ENCODE measurements around the gene ZBTB32. TPM values are rescaled to one million over a fixed set of nuclear protein-coding genes. Genes with fewer than 3 reads are reported as not detected.
A peak's percentile ranks its signal among the peaks of the same experiment; 100 is the strongest.

Gene ZBTB32
- total RNA-seq, 1 experiment from 2014 or later, result not detected

- Histone ChIP-seq H4K20me1 (ENCODE audit: insufficient read depth) (no peaks in the 10 kb centered on the region), H3K4me3 (no peak overlapping the region), H3K36me3 (ENCODE audit: low read depth) (no peaks in the 10 kb centered on the region), H3K9me2 (ENCODE audit: insufficient read depth) (no peaks in the 10 kb centered on the region), H3K4me2 (no peak overlapping the region), H2AFZ (no peak overlapping the region), H3K27ac (no peak overlapping the region), H3K4me1 (replicated peaks; ENCODE audit: insufficient read depth) (0 out of 2 replicates have a peak, but pooled peaks cover 5% of the 10 kb centered on the region), H3F3A (ENCODE audit: insufficient read depth, low read depth) (peaks cover 16% of the 10 kb centered on the region; the same call in 1 of the 2 replicates), H3K27me3 (ENCODE audit: insufficient read depth, low read depth) (no peaks in the 10 kb centered on the region), H3K9me3 (ENCODE audit: insufficient read depth, low read depth) (no peaks in the 10 kb centered on the region), H3K79me2 (ENCODE audit: low read depth) (no peaks in the 10 kb centered on the region)
- DNase-seq, result no peak
- TF ChIP-seq CTCF (conservative IDR thresholded peaks at IDR 0.05), result no peak
- no peak for TF ChIP-seq EZH2 (IDR thresholded peaks at IDR 0.05; ENCODE audit: low read depth)
- intact Hi-C loops (cut with micrococcal nuclease; ENCODE audit: unreplicated experiment), result no loop called here
- ChIA-PET POLR2A (ENCODE audit: unreplicated experiment) (no interaction called here), CTCF (no interaction called here)
- no TSS peak for BruUV-seq (replicated peaks)
Observed at GRCh38 chr19:35738887-35739229, 34.5 kb downstream of the ZBTB32 start.

GRCh38 chr19:35739275-35740107, 35.1 kb downstream of the ZBTB32 start:
- peaks cover 19% of the 10 kb centered on the region; the same call in 1 of the 2 replicates for H3F3A ChIP-seq (ENCODE audit: insufficient read depth, low read depth)
- H3K9me2 ChIP-seq (ENCODE audit: insufficient read depth), result no peaks in the 10 kb centered on the region
- peak overlapping the region; percentile 86 for H3K4me3 ChIP-seq
- POLR2A ChIA-PET (ENCODE audit: unreplicated experiment), result no interaction called here
- no peak overlapping the region for H2AFZ ChIP-seq
- H3K27me3 ChIP-seq (ENCODE audit: insufficient read depth, low read depth), result no peaks in the 10 kb centered on the region
- DNase-seq, result no peak
- peak overlapping the region; percentile 100 for H3K4me2 ChIP-seq
- no peaks in the 10 kb centered on the region for H3K9me3 ChIP-seq (ENCODE audit: insufficient read depth, low read depth)
- TF ChIP-seq CTCF (conservative IDR thresholded peaks at IDR 0.05) (no peak), EZH2 (IDR thresholded peaks at IDR 0.05; ENCODE audit: low read depth) (no peak)
- H3K36me3 ChIP-seq (ENCODE audit: low read depth), result no peaks in the 10 kb centered on the region
- H3K79me2 ChIP-seq (ENCODE audit: low read depth), result no peaks in the 10 kb centered on the region
- no peaks in the 10 kb centered on the region for H4K20me1 ChIP-seq (ENCODE audit: insufficient read depth)
- no peak overlapping the region for H3K27ac ChIP-seq
- intact Hi-C loops (cut with micrococcal nuclease; ENCODE audit: unreplicated experiment), result loop anchor here (2.0 to 10.0 kb wide), 3 partner anchors 19 to 255 kb away; partner anchors contain the start of genes HCST, NFKBID, PROSER3 and SDHAF1
- peaks cover 10% of the 10 kb centered on the region; the same call in 1 of the 2 replicates for H3K4me1 ChIP-seq (replicated peaks; ENCODE audit: insufficient read depth)
- no TSS peak for BruUV-seq (replicated peaks)
- CTCF ChIA-PET, result no interaction called here

- Histone ChIP-seq H3K36me3 (ENCODE audit: low read depth) (no peaks in the 10 kb centered on the region), H2AFZ (peak overlapping the region; percentile 77), H3K79me2 (ENCODE audit: low read depth) (no peaks in the 10 kb centered on the region), H3F3A (ENCODE audit: insufficient read depth, low read depth) (peaks cover 20% of the 10 kb centered on the region; the same call in 1 of the 2 replicates), H3K4me3 (peak overlapping the region; percentile 86), H3K4me1 (replicated peaks; ENCODE audit: insufficient read depth) (peaks cover 10% of the 10 kb centered on the region; the same call in 1 of the 2 replicates), H3K4me2 (peak overlapping the region; percentile 100), H3K27ac (no peak overlapping the region), H3K27me3 (ENCODE audit: insufficient read depth, low read depth) (no peaks in the 10 kb centered on the region), H3K9me2 (ENCODE audit: insufficient read depth) (no peaks in the 10 kb centered on the region), H3K9me3 (ENCODE audit: insufficient read depth, low read depth) (no peaks in the 10 kb centered on the region), H4K20me1 (ENCODE audit: insufficient read depth) (no peaks in the 10 kb centered on the region)
- DNase-seq, result no peak
- intact Hi-C loops (cut with micrococcal nuclease; ENCODE audit: unreplicated experiment), result loop anchor here (2.0 to 10.0 kb wide), 3 partner anchors 19 to 255 kb away; partner anchors contain the start of genes HCST, NFKBID, PROSER3 and SDHAF1
- POLR2A ChIA-PET (ENCODE audit: unreplicated experiment), result interaction anchor here (0.5 kb wide), 1 partner anchor 33 kb away, joined by 5 read pairs; no protein-coding TSS in a partner anchor
- TF ChIP-seq CTCF (conservative IDR thresholded peaks at IDR 0.05) (no peak), EZH2 (IDR thresholded peaks at IDR 0.05; ENCODE audit: low read depth) (no peak)
- no TSS peak for BruUV-seq (replicated peaks)
- CTCF ChIA-PET, result no interaction called here
Observed at GRCh38 chr19:35740108-35740422, 35.7 kb downstream of the ZBTB32 start.
